ENCODE results near the gene FBN3.
"Not testable (repeated sequence)": the region's sequence is repeated elsewhere in the genome, so short reads cannot be mapped to it uniquely, and the experiment has no call there.

FBN3 gene

DNA sequence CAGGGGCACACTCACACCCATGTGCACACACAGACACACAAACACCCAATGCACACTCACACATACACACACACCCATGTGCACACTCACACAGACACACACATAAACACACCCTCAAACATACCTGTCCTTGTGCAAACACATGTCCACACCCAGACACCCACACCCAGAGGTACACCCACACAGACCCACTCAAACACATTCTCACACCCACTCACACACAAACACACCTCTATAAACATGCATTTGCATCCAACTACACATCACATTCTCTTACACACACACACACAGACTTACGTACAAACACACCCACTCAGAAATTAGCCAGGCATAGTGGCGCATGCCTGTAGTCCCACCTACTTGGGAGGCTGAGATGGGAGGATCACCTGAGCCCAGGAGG is 31.4 kb downstream of the FBN3 start:
- DNase-seq (ENCODE audit: low read depth in 3 of 3) = no peak

- no peak for DNase-seq (ENCODE audit: low read depth in 3 of 3)
Observed at GRCh38 chr19:8116437-8117293, 32.7 kb downstream of the FBN3 start.

DNA sequence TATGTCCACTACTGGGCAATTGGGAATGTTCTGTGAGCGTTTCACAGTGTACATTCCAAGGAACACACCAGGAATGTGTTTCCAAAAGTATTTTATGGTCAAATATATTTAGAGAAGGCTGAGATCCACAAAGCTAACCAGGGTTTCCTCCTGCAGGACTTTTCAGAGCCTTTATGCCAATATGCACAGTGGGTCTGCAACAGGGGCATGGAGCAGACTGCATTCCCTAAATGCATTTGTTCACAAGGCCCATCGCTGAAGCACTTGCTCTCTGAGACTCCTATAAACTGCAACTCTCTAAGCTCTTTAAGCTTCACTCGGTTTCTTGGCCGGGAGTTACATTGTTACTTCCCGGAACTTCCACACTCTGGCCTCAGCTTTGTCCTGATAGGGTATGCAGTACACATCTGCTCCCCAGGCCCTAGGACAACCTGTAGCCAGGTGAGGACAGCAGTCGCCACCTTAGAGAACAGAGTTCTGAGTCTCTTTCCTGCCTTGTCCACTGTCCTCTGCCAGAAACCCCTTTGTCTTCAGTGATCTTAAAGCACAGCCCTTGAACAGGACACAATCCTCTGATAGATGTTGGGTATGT is 33.5 kb downstream of the FBN3 start:
- DNase-seq (ENCODE audit: low read depth in 3 of 3) = no peak

DNA sequence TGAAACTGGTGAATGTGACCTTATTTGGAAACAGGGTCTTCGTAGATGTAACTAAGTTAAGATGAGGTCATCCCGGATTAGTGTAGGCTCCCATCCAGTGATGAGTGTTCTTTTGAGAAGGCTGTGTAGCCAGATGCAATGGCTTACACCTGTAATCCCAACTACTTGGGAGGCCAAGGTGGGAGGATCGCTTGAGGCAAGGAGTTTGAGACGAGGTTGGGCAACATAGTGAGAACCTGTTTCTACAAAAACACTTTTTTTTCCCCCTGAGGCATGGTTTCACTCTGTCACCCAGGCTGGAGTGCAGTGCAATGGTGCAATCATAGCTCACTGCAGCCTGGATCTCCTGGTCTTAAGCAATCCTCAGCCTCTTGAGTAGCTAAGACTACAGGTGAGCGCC is 36.4 kb downstream of the FBN3 start:
- DNase-seq (ENCODE audit: low read depth in 3 of 3) = no peak

DNA sequence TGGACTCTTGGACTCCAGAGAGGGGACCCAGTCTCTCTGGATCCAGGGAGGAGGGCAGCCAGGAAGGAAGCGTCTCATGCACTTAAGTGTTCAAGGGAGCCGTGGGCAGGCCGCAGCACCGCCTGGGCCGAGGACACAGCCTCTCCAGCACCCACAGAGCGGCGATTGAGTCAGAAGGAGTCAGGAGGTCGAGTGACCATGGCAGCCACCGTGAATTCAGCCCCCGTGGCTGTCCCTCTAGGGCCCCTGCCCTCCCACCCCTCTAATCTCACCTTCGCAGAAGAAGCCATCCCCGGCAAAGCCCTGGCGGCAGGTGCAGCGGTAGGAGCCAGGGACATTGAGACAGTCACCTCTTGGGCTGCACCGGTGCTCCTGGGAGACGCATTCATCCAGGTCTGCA is 38.0 kb downstream of the FBN3 start:
- no peak for DNase-seq (ENCODE audit: low read depth in 3 of 3)

- DNase-seq (ENCODE audit: low read depth in 3 of 3) = no peak
Observed at GRCh38 chr19:8110931-8111330, 38.5 kb downstream of the FBN3 start.

- no peak for DNase-seq (ENCODE audit: low read depth in 3 of 3)
Observed at GRCh38 chr19:8109890-8110662, 39.3 kb downstream of the FBN3 start.

- DNase-seq (ENCODE audit: low read depth in 3 of 3) = no peak
Observed at GRCh38 chr19:8109455-8109854, 39.9 kb downstream of the FBN3 start.

DNA sequence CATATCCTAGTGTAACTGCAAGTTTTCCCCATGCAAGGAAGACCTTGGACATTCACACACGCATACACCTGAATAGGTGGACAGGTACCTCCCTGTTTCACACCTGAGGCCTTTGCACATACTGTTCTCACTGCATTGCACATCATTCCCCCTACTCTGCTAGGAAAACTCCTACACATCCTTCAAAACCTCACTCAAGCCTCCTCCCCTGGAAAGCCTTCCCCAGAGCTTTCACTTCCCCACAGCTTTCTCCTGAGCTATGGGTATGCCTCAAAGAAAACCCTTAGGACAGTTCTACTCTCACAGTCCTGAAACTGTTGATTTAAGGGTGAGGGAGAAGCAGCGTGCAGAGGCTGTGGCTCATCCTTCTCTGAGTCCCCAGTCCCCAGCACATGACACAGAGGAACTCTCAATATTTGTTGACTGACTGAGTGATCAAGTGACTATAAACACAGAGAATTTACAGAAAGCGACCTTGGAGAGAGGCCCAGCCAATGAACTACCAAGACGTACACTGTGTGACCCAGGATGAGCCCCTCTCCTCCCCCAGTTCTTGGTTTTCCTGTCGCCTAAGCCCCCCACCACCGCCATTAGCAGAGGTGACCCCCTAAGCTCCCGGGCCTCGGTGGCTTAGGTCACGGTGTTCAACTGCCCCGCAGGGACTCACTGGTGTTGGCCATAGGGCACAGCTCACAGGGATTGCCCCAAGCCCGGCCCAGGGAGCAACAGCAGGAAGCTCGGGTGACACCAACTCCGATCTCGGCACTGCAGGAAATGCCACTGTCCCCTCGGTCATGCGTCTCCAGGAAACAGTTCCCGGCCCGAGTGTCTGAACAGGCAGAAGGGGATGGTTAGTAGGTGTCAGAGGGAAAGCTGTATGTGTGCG is 40.6 kb downstream of the FBN3 start:
- no peak for DNase-seq (ENCODE audit: low read depth in 3 of 3)

DNA sequence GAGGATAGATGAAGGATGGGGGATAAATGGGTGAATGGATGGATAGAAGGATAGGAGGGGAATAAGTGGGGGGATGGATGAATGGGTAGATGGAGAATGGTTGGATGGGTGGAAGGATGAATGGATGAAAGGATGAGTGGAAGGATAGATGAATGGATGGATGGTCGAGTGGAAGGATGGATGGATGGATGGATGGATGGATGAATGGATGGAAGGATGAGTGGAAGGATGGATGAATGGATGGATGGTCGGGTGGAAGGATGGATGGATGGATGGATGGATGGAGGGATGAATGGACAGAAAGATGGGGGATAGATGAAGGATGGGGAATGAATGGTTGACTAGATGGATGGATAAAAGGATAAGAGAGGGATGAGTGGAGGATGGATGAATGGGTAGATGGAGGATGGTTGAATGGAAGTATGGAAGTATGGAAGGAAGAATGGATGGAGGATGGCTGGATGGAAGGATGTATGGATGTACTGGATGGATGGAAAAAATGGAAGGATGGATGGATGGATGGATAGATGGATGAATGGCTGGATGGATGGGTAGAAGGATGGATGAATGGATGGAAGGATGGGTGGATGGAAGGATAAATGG is 42.0 kb downstream of the FBN3 start:
- DNase-seq (ENCODE audit: low read depth in 3 of 3) = no peak

- DNase-seq (ENCODE audit: low read depth in 3 of 3) = no peak
Observed at GRCh38 chr19:8105471-8105870, 43.9 kb downstream of the FBN3 start.

DNA sequence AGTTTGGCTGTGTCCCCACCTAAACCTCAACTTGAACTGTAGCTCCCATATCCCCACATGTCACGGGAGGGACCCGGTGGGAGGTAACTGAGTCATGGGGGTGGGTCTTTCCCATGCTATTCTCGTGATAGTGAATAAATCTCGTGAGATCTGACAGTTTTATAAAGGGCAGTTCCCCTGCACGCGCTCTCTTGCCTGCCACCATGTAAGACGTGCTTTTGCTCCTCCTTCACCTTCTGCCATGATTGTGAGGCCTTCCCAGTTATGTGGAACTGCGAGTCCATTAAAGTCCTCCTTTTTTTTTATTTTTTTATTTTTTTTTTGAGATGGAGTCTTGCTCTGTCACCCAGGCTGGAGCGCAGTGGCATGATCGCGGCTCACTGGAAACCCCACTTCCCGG is 47.5 kb downstream of the FBN3 start:
- not testable (repeated sequence) for DNase-seq (ENCODE audit: low read depth in 3 of 3)

GRCh38 chr19:8101311-8101710 is 48.1 kb downstream of the FBN3 start:
- DNase-seq (ENCODE audit: low read depth in 3 of 3) = no peak

- DNase-seq (ENCODE audit: low read depth in 3 of 3) = no peak
Observed at GRCh38 chr19:8097681-8098567, 51.5 kb downstream of the FBN3 start.

GRCh38 chr19:8097198-8097597 is 52.2 kb downstream of the FBN3 start:
- no peak for DNase-seq (ENCODE audit: low read depth in 3 of 3)

- no peak for DNase-seq (ENCODE audit: low read depth in 3 of 3)
Observed at GRCh38 chr19:8096071-8096470, 53.3 kb downstream of the FBN3 start.

- DNase-seq (ENCODE audit: low read depth in 3 of 3) = no peak
Observed at GRCh38 chr19:8095354-8095886, 54.0 kb downstream of the FBN3 start.

- DNase-seq (ENCODE audit: low read depth in 3 of 3) = no peak
Observed at GRCh38 chr19:8094336-8094735, 55.1 kb downstream of the FBN3 start.

DNA sequence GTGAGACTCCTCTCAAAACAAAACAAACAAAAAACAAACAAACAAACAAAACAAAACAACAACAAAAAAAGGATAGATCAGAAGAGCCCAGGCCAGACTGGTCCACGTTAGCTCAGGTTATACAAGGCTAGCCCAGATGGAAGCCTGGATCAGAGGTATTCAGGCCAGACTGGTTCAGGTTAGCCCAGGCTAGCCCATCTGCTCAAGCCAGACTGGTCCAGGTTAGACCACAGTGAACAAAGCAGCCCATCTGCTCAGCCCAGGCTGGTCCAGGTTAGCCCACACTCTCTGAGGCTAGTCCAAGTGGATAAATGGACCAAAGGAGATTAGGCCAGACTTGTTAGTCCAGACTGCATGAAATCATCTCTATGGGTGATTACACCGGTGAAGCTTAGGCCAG is 55.7 kb downstream of the FBN3 start:
- DNase-seq (ENCODE audit: low read depth in 3 of 3) = no peak

- no peak for DNase-seq (ENCODE audit: low read depth in 3 of 3)
Observed at GRCh38 chr19:8090950-8091349, 58.4 kb downstream of the FBN3 start.

Measured in stimulated activated CD4-positive, alpha-beta T cell treated with anti-CD3 and anti-CD28 coated beads, TNF-alpha, amount 100 ng/mL, for 4 hours (primary cell).